PC-3 (cell line): ENCODE measurements around the gene FCRL6. TPM values are rescaled to one million over a fixed set of nuclear protein-coding genes. Genes with fewer than 3 reads are reported as not detected.

Experiments used
- ATAC-seq: fragments of 200-7000 bp; cut with Tn5 transposase; 2 replicates; pipeline ENCODE4 v1.9.1; 2020; ENCODE audit warnings: mild to moderate bottlenecking, moderate library complexity
- BruUV-seq: library from RNA; stranded (reverse); fragments of 400-500 nt; replicated peaks from 2 replicates; lab custom pipeline; 2021; lab: Mats Ljungman, UMichigan
- CTCF ChIA-PET: fragments of 300-600 bp; sonication (Branson Sonifier 250); formaldehyde crosslinking; loops from one replicate; lab custom pipeline; 2022; ENCODE audit warnings: antibody characterized with exemption; lab: Charles Lee
- POLR2A ChIA-PET: fragments of 300-600 bp; sonication (Branson Sonifier 250); formaldehyde crosslinking; loops from one replicate; lab custom pipeline; 2022; ENCODE audit warnings: antibody characterized with exemption; ENCODE audit not compliant: unreplicated experiment; lab: Charles Lee
- DNase-seq: peaks from one replicate; pipeline ENCODE4 v3.0.0-alpha.2; 2015
- H2AFZ ChIP-seq: fragments of 300-600 bp; sonication (generic); 2 replicates; pipeline ENCODE4 v1.6.0; 2016; ENCODE audit warnings: antibody characterized with exemption, low read length
- H3F3A ChIP-seq: fragments of 300-600 bp; sonication (generic); one replicate; pipeline ENCODE4 v1.6.0; 2017; ENCODE audit warnings: antibody characterized with exemption, low read length, control low read depth, mild to moderate bottlenecking; ENCODE audit not compliant: unreplicated experiment
- H3K27ac ChIP-seq: fragments of 300-600 bp; sonication (generic); 2 replicates; pipeline ENCODE4 v1.5.1; 2016; ENCODE audit warnings: mild to moderate bottlenecking, low read length
- H3K27me3 ChIP-seq: fragments of 300-600 bp; sonication (generic); 2 replicates; pipeline ENCODE4 v1.6.1; 2016; ENCODE audit warnings: low read length, mixed read lengths
- H3K36me3 ChIP-seq: fragments of 300-600 bp; sonication (generic); 2 replicates; pipeline ENCODE4 v1.6.1; 2016; ENCODE audit warnings: low read depth, mixed run types, low read length, mixed read lengths
- H3K4me1 ChIP-seq: fragments of 300-600 bp; sonication (generic); 2 replicates; pipeline ENCODE4 v1.5.1; 2016; ENCODE audit warnings: low read length; ENCODE audit not compliant: insufficient read depth
- H3K4me2 ChIP-seq: fragments of 300-600 bp; sonication (generic); 2 replicates; pipeline ENCODE4 v1.6.0; 2016; ENCODE audit warnings: low read length
- H3K4me3 ChIP-seq: fragments of 300-600 bp; sonication (generic); 2 replicates; pipeline ENCODE4 v1.5.1; 2016; ENCODE audit warnings: mild to moderate bottlenecking, low read length, mixed read lengths
- H3K79me2 ChIP-seq: fragments of 300-600 bp; sonication (generic); 2 replicates; pipeline ENCODE4 v1.6.1; 2017; ENCODE audit warnings: low read length, mixed read lengths
- H3K9ac ChIP-seq: fragments of 300-600 bp; sonication (generic); 2 replicates; pipeline ENCODE4 v1.6.0; 2016; ENCODE audit warnings: mild to moderate bottlenecking, low read length
- H3K9me2 ChIP-seq: fragments of 300-600 bp; sonication (generic); replicated peaks from 2 replicates; pipeline ENCODE4 v1.6.1; 2016; ENCODE audit warnings: mixed run types, low read length, mixed read lengths
- H3K9me3 ChIP-seq: fragments of 300-600 bp; sonication (generic); 2 replicates; pipeline ENCODE4 v1.6.1; 2016; ENCODE audit warnings: low read length, mixed read lengths
- H4K20me1 ChIP-seq: fragments of 300-600 bp; sonication (generic); 2 replicates; pipeline ENCODE4 v1.6.1; 2016; ENCODE audit warnings: low read length, mixed read lengths
- EZH2 ChIP-seq: fragments of 300-600 bp; sonication (generic); IDR thresholded peaks from one replicate; pipeline ENCODE4 v1.6.1; 2017; ENCODE audit warnings: antibody characterized with exemption, mild to moderate bottlenecking, low read length; ENCODE audit not compliant: unreplicated experiment
- EZH2phosphoT487 ChIP-seq: fragments of 300-600 bp; sonication (generic); IDR thresholded peaks from 2 replicates; pipeline ENCODE4 v1.6.1; 2018; ENCODE audit warnings: mild to moderate bottlenecking, antibody characterized with exemption, low read length, borderline replicate concordance
- intact Hi-C: fragments of 100-400 bp; cut with micrococcal nuclease; formaldehyde crosslinking; loops from 2 replicates; pipeline ENCODE4 v1.9.0; 2023
- total RNA-seq: library from RNA; depleted of rRNA; stranded (reverse); fragments of >200 nt; gene quantifications from 2 replicates; pipeline ENCODE4 v1.2.3, GENCODE V29; 2014
- TF ChIP-seq, protein P1 (sequence below): fragments of 300-600 bp; sonication (generic); conservative IDR thresholded peaks from 2 replicates; pipeline ENCODE4 v1.5.1; 2017; ENCODE audit warnings: antibody characterized with exemption, low read depth, mild to moderate bottlenecking, low read length

FCRL6 gene
- total RNA-seq, 1 experiment from 2014 or later, result not detected

DNA sequence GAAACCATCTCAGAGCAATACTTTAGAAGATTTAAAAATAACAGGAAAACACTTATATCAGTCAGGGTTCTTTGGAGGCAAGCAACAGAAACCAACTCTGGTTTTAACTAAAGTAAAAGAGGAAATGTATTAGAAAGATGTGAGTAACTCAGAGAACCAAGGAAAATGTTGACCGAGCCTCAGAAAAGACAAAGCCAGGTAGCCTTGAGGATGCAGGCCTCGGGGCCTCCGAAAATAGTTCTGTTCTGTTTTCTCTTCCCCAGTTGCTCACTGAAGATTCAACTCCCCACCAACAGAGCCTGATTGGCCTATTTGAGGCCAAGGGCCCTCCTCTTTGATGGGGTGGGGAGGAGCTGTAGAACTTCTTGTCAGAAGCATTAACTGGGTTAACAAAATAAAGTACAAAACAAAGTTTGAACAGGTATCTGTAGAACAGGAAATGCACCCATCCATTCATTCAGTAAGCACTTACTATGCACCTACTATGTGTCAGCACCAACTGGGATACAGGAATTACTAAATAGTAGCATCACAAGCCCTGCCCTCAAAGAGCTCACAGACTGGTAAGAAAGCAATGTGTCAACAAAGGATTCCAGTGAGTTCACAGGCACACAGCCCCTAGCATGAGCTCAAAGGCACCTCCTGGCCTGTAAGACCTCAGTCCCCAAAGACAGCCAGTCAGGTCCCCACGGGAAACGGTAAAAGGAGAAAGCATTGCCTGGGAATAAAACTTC is 37.1 kb downstream of the FCRL6 start:
- POLR2A ChIA-PET, result no interaction called here
- Histone ChIP-seq H3K4me3 (no peak overlapping the region), H3K4me1 (peaks cover 23% of the 10 kb centered on the region), H3K27ac (no peak overlapping the region), H3K79me2 (no peaks in the 10 kb centered on the region), H3K9me2 (no peaks in the 10 kb centered on the region), H3K27me3 (no peaks in the 10 kb centered on the region), H4K20me1 (no peaks in the 10 kb centered on the region), H3K9me3 (no peaks in the 10 kb centered on the region), H2AFZ (no peak overlapping the region), H3K9ac (no peak overlapping the region), H3K36me3 (no peaks in the 10 kb centered on the region), H3F3A (no peaks in the 10 kb centered on the region), H3K4me2 (no peak overlapping the region)
- intact Hi-C loops, result no loop called here
- ATAC-seq (no peak), DNase-seq (no peak)
- TF ChIP-seq EZH2phosphoT487 (no peak), EZH2 (no peak)
- TF ChIP-seq, protein P1, sequence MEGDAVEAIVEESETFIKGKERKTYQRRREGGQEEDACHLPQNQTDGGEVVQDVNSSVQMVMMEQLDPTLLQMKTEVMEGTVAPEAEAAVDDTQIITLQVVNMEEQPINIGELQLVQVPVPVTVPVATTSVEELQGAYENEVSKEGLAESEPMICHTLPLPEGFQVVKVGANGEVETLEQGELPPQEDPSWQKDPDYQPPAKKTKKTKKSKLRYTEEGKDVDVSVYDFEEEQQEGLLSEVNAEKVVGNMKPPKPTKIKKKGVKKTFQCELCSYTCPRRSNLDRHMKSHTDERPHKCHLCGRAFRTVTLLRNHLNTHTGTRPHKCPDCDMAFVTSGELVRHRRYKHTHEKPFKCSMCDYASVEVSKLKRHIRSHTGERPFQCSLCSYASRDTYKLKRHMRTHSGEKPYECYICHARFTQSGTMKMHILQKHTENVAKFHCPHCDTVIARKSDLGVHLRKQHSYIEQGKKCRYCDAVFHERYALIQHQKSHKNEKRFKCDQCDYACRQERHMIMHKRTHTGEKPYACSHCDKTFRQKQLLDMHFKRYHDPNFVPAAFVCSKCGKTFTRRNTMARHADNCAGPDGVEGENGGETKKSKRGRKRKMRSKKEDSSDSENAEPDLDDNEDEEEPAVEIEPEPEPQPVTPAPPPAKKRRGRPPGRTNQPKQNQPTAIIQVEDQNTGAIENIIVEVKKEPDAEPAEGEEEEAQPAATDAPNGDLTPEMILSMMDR, result no peak
- BruUV-seq, result no TSS peak
- CTCF ChIA-PET, result no interaction called here

GRCh38 chr1:159841749-159842148 is 39.6 kb downstream of the FCRL6 start:
- H4K20me1 ChIP-seq, result no peaks in the 10 kb centered on the region
- H3K9me3 ChIP-seq, result no peaks in the 10 kb centered on the region
- H3K27me3 ChIP-seq, result no peaks in the 10 kb centered on the region
- no peaks in the 10 kb centered on the region for H3F3A ChIP-seq
- peaks cover 19% of the 10 kb centered on the region for H3K4me1 ChIP-seq
- H3K27ac ChIP-seq, result no peak overlapping the region
- H2AFZ ChIP-seq, result no peak overlapping the region
- CTCF ChIA-PET, result no interaction called here
- H3K79me2 ChIP-seq, result no peaks in the 10 kb centered on the region
- BruUV-seq, result no TSS peak
- POLR2A ChIA-PET, result no interaction called here
- DNase-seq, result no peak
- no peak for ATAC-seq
- no peak overlapping the region for H3K9ac ChIP-seq
- H3K36me3 ChIP-seq, result no peaks in the 10 kb centered on the region
- H3K4me2 ChIP-seq, result no peak overlapping the region
- no peaks in the 10 kb centered on the region for H3K9me2 ChIP-seq
- no peak for TF ChIP-seq EZH2phosphoT487
- TF ChIP-seq, protein P1, result no peak
- TF ChIP-seq EZH2, result no peak
- intact Hi-C loops, result no loop called here
- H3K4me3 ChIP-seq, result no peak overlapping the region

GRCh38 chr1:159843459-159843858 is 41.3 kb downstream of the FCRL6 start:
- Histone ChIP-seq H3K4me1 (peaks cover 2% of the 10 kb centered on the region), H3K27ac (no peak overlapping the region), H3F3A (no peaks in the 10 kb centered on the region), H2AFZ (no peak overlapping the region), H3K9me3 (no peaks in the 10 kb centered on the region), H3K9ac (no peak overlapping the region), H3K9me2 (no peaks in the 10 kb centered on the region), H3K27me3 (no peaks in the 10 kb centered on the region), H4K20me1 (no peaks in the 10 kb centered on the region), H3K79me2 (no peaks in the 10 kb centered on the region), H3K4me2 (no peak overlapping the region), H3K4me3 (no peak overlapping the region), H3K36me3 (no peaks in the 10 kb centered on the region)
- intact Hi-C loops, result no loop called here
- DNase-seq (no peak), ATAC-seq (no peak; the same call in 1 of the 2 replicates)
- ChIA-PET CTCF (interaction anchor here (0.6 kb wide), 1 partner anchor 48 kb away, joined by 3 read pairs; no protein-coding TSS in a partner anchor), POLR2A (no interaction called here)
- TF ChIP-seq, protein P1, result no peak
- TF ChIP-seq EZH2, result no peak
- no peak for TF ChIP-seq EZH2phosphoT487
- BruUV-seq, result no TSS peak
